ENCODE data around the gene C9orf72. TPM values are rescaled to one million over a fixed set of nuclear protein-coding genes. Genes with fewer than 3 reads are reported as not detected.

C9orf72 gene
- total and polyA plus RNA-seq, 2 donors from 2014 or later = 5.6 to 16.1 TPM

- Histone ChIP-seq H3K27me3 (ENCODE audit: control insufficient read depth, insufficient read depth, low read length) (no peaks in the 10 kb centered on the region), H3K9me3 (ENCODE audit: control insufficient read depth in 2 of 3, insufficient read depth in 1 of 3, low read length in 3 of 3) (no peaks in the 10 kb centered on the region), H3K36me3 (ENCODE audit: control insufficient read depth in 2 of 3, insufficient read depth in 3 of 3, low read length in 3 of 3) (no peaks in the 10 kb centered on the region), H3K27ac (ENCODE audit: low read depth in 2 of 2, low read length in 2 of 2) (no peak overlapping the region), H3K4me1 (ENCODE audit: control insufficient read depth in 2 of 3, insufficient read depth in 2 of 3, low read depth in 1 of 3, low read length in 3 of 3) (no peaks in the 10 kb centered on the region), H3K4me3 (ENCODE audit: low read length in 3 of 3) (no peak overlapping the region), H3K9ac (ENCODE audit: low read length in 3 of 3) (no peak overlapping the region)
- intact Hi-C loops (cut with DNase I) = no loop called here
- TF ChIP-seq CTCF (IDR thresholded peaks at IDR 0.05; ENCODE audit: borderline replicate concordance, extremely low read depth, insufficient read depth) = no peak
- FAIRE-seq (no peak), DNase-seq (peak in 2 of 5 donors; percentile 17 to 18)
Measured at GRCh38 chr9:27600256-27600655, 27.0 kb upstream of the C9orf72 start.

GRCh38 chr9:27599870-27600238, 26.6 kb upstream of the C9orf72 start:
- Histone ChIP-seq H3K4me1 (ENCODE audit: control insufficient read depth in 2 of 3, insufficient read depth in 2 of 3, low read depth in 1 of 3, low read length in 3 of 3) (no peaks in the 10 kb centered on the region), H3K27me3 (ENCODE audit: control insufficient read depth, insufficient read depth, low read length) (no peaks in the 10 kb centered on the region), H3K4me3 (ENCODE audit: low read length in 3 of 3) (no peak overlapping the region), H3K9ac (ENCODE audit: low read length in 3 of 3) (no peak overlapping the region), H3K9me3 (ENCODE audit: control insufficient read depth in 2 of 3, insufficient read depth in 1 of 3, low read length in 3 of 3) (no peaks in the 10 kb centered on the region), H3K36me3 (ENCODE audit: control insufficient read depth in 2 of 3, insufficient read depth in 3 of 3, low read length in 3 of 3) (no peaks in the 10 kb centered on the region), H3K27ac (ENCODE audit: low read depth in 2 of 2, low read length in 2 of 2) (no peak overlapping the region)
- intact Hi-C loops (cut with DNase I) = no loop called here
- FAIRE-seq = no peak
- no peak for TF ChIP-seq CTCF (IDR thresholded peaks at IDR 0.05; ENCODE audit: borderline replicate concordance, extremely low read depth, insufficient read depth)
- DNase-seq = no peak

GRCh38 chr9:27599102-27599869, 26.0 kb upstream of the C9orf72 start:
- H3K4me3 ChIP-seq (ENCODE audit: low read length in 3 of 3) = no peak overlapping the region
- H3K9ac ChIP-seq (ENCODE audit: low read length in 3 of 3) = no peak overlapping the region
- H3K9me3 ChIP-seq (ENCODE audit: control insufficient read depth in 2 of 3, insufficient read depth in 1 of 3, low read length in 3 of 3) = no peaks in the 10 kb centered on the region
- intact Hi-C loops (cut with DNase I) = no loop called here
- TF ChIP-seq CTCF (IDR thresholded peaks at IDR 0.05; ENCODE audit: borderline replicate concordance, extremely low read depth, insufficient read depth) = no peak
- no peak for FAIRE-seq
- DNase-seq = no peak
- no peaks in the 10 kb centered on the region for H3K4me1 ChIP-seq (ENCODE audit: control insufficient read depth in 2 of 3, insufficient read depth in 2 of 3, low read depth in 1 of 3, low read length in 3 of 3)
- H3K27me3 ChIP-seq (ENCODE audit: control insufficient read depth, insufficient read depth, low read length) = no peaks in the 10 kb centered on the region
- no peaks in the 10 kb centered on the region for H3K36me3 ChIP-seq (ENCODE audit: control insufficient read depth in 2 of 3, insufficient read depth in 3 of 3, low read length in 3 of 3)
- no peak overlapping the region for H3K27ac ChIP-seq (ENCODE audit: low read depth in 2 of 2, low read length in 2 of 2)
